ENCODE data around the gene DENND2A.

DNA sequence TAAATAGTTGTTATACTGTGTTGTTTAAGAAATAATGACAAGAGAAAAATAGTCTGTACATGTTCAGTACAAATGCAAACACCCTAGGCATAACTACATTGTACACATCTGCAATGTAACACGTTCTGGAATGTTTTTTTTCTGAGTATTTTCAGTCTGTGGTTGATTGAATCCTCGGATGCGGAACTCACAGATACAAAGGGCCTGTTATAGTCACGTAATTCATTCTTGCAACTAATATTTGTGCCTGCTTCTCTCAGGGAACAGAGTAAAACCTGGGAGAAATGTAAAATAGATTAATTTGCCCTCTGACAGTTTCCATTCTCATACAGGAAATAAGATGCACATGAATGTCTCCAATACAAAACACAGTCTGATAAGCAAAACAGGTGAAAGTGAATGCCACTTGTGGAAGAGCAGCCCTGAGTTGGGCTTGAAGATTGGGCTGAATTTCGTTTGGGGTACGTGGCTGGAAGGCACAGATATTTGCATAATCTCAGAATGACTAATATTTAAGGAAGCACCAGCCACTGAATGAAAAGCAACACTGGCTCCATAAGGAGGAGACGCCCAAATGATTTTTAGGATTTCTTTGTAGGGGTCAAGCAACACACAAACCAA is 19.1 kb downstream of the DENND2A start:
- TF ChIP-seq, protein P1, sequence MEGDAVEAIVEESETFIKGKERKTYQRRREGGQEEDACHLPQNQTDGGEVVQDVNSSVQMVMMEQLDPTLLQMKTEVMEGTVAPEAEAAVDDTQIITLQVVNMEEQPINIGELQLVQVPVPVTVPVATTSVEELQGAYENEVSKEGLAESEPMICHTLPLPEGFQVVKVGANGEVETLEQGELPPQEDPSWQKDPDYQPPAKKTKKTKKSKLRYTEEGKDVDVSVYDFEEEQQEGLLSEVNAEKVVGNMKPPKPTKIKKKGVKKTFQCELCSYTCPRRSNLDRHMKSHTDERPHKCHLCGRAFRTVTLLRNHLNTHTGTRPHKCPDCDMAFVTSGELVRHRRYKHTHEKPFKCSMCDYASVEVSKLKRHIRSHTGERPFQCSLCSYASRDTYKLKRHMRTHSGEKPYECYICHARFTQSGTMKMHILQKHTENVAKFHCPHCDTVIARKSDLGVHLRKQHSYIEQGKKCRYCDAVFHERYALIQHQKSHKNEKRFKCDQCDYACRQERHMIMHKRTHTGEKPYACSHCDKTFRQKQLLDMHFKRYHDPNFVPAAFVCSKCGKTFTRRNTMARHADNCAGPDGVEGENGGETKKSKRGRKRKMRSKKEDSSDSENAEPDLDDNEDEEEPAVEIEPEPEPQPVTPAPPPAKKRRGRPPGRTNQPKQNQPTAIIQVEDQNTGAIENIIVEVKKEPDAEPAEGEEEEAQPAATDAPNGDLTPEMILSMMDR (conservative IDR thresholded peaks at IDR 0.05; ENCODE audit: low read depth, low read length), result no peak
- TF ChIP-seq EZH2 (IDR thresholded peaks at IDR 0.05; ENCODE audit: borderline replicate concordance, low read depth, low read length, poor library complexity, severe bottlenecking), result no peak
